ENCODE measurements around the gene LENG8. TPM values are rescaled to one million over a fixed set of nuclear protein-coding genes. Genes with fewer than 3 reads are reported as not detected.

LENG8 gene
- total and polyA plus RNA-seq, 8 donors = 37.4 to 464 (median 121) TPM

- WGBS, 5 donors = 40 to 58% (median 50%) methylated on average over 10 of the region's 10 CpGs
- no peak for TF ChIP-seq CTCF (IDR thresholded peaks at IDR 0.05)
- TF ChIP-seq POLR2A (IDR thresholded peaks at IDR 0.05) = no peak
- no peak for TF ChIP-seq EP300 (IDR thresholded peaks at IDR 0.05)
- no peak for TF ChIP-seq POLR2AphosphoS5 (IDR thresholded peaks at IDR 0.05)
- H3K4me3 ChIP-seq = peak overlapping the region in 3 of 4 donors; percentile 35 to 57 (median 48)
- peak overlapping the region; percentile 60 to 99 (median 87) for H3K27ac ChIP-seq
- H3K36me3 ChIP-seq = no peaks in the 10 kb centered on the region
- intact Hi-C loops (cut with DNase I; ENCODE audit: low total_unique reads) = no loop called here
- peaks cover 0 to 50% (median 9%) of the 10 kb centered on the region in 3 donors for H3K27me3 ChIP-seq
- peak in 1 of 2 donors; percentile 23 for DNase-seq
- no peaks in the 10 kb centered on the region for H3K9me3 ChIP-seq
- H3K4me1 ChIP-seq = peaks cover 28 to 61% (median 59%) of the 10 kb centered on the region in 4 donors
These were observed 21.4 kb downstream of the LENG8 start for GRCh38 chr19:54470276-54470887.

GRCh38 chr19:54470991-54471782 lies 22.2 kb downstream of the LENG8 start:
- Histone ChIP-seq H3K36me3 (no peaks in the 10 kb centered on the region), H3K4me3 (peak overlapping the region; percentile 35 to 57 (median 51)), H3K9me3 (no peaks in the 10 kb centered on the region), H3K4me1 (peaks cover 28 to 58% (median 51%) of the 10 kb centered on the region in 4 donors), H3K27me3 (peaks cover 0 to 56% (median 9%) of the 10 kb centered on the region in 3 donors), H3K27ac (peak overlapping the region; percentile 83 to 99 (median 91))
- WGBS, 5 donors = 1 to 4% (median 2%) methylated on average over 15 to 60 of the region's 60 CpGs
- intact Hi-C loops (cut with DNase I; ENCODE audit: low total_unique reads) = no loop called here
- DNase-seq = peak; percentile 62 to 88
- TF ChIP-seq CTCF (IDR thresholded peaks at IDR 0.05) (no peak), POLR2AphosphoS5 (IDR thresholded peaks at IDR 0.05) (peak in 2 of 3 donors; percentile 6 to 11)

GRCh38 chr19:54473071-54473891 lies 24.3 kb downstream of the LENG8 start, which contains the start of gene CDC42EP5:
Gene CDC42EP5 (minus strand): TSS chr19:54473296. CDS start chr19:54465547, 7,749 bp downstream.
- Histone ChIP-seq H3K4me1 (peaks cover 28 to 45% (median 40%) of the 10 kb centered on the region in 4 donors), H3K27me3 (peaks cover 0 to 74% (median 9%) of the 10 kb centered on the region in 3 donors), H3K36me3 (no peaks in the 10 kb centered on the region), H3K9me3 (no peaks in the 10 kb centered on the region), H3K27ac (peak within 1 kb of the TSS; percentile 75 to 88 (median 80)), H3K4me3 (peak within 1 kb of the TSS; percentile 32 to 48 (median 46))
- 8 to 15% (median 13%) methylated on average over 12 to 14 of the region's 14 CpGs for WGBS, 5 donors
- TF ChIP-seq POLR2AphosphoS5 (IDR thresholded peaks at IDR 0.05) (peak in 2 of 3 donors; percentile 45 to 48), EP300 (IDR thresholded peaks at IDR 0.05) (no peak)
- DNase-seq = peak; percentile 50 to 96
- intact Hi-C loops (cut with DNase I; ENCODE audit: low total_unique reads) = no loop called here

GRCh38 chr19:54473892-54474372 lies 24.9 kb downstream of the LENG8 start:
- peaks cover 0 to 79% (median 9%) of the 10 kb centered on the region in 3 donors for H3K27me3 ChIP-seq
- TF ChIP-seq EP300 (IDR thresholded peaks at IDR 0.05) = no peak
- no peak for TF ChIP-seq POLR2AphosphoS5 (IDR thresholded peaks at IDR 0.05)
- TF ChIP-seq POLR2A (IDR thresholded peaks at IDR 0.05) = no peak
- no peak for TF ChIP-seq CTCF (IDR thresholded peaks at IDR 0.05)
- no peak overlapping the region for H3K4me3 ChIP-seq
- H3K4me1 ChIP-seq = peaks cover 26 to 43% (median 40%) of the 10 kb centered on the region in 4 donors
- no peaks in the 10 kb centered on the region for H3K9me3 ChIP-seq
- DNase-seq = no peak
- 66 to 79% (median 71%) methylated on average over 6 of the region's 6 CpGs for WGBS, 5 donors
- peak overlapping the region; percentile 75 to 88 (median 80) for H3K27ac ChIP-seq
- no peaks in the 10 kb centered on the region for H3K36me3 ChIP-seq
- intact Hi-C loops (cut with DNase I; ENCODE audit: low total_unique reads) = no loop called here

All from stomach (tissue), 9 donors.